Small intestine (tissue), 7 donors: ENCODE results near the gene PGM5. TPM values are rescaled to one million over a fixed set of nuclear protein-coding genes. Genes with fewer than 3 reads are reported as not detected.
A peak's percentile ranks its signal among the peaks of the same experiment; 100 is the strongest.
"Not testable (repeated sequence)": the region's sequence is repeated elsewhere in the genome, so short reads cannot be mapped to it uniquely, and the experiment has no call there.

Experiments used
- DNase-seq, 2 donors: peaks; one replicate each; pipeline versions ENCODE4 v3.0.0 to v3.0.0-alpha.2; 2013
- FAIRE-seq: peaks from 2 replicates; lab custom pipeline; 2012; peaks lifted over from hg19 to GRCh38; lab: Jason Lieb, UNC
- H3K27ac ChIP-seq, 3 donors: one replicate each; pipeline ENCODE4 v1.5.1; 2013; ENCODE audit warnings: low read length in 2 of 3, mild to moderate bottlenecking in 2 of 3, control low read depth in 1 of 3, inconsistent platforms in 1 of 3, low read depth in 1 of 3, moderate library complexity in 1 of 3
- H3K27me3 ChIP-seq, 3 donors: one replicate each; pipeline ENCODE4 v1.6.1; 2013; ENCODE audit warnings: low read length in 3 of 3, inconsistent platforms in 1 of 3; ENCODE audit not compliant: control insufficient read depth in 3 of 3, insufficient read depth in 3 of 3
- H3K36me3 ChIP-seq, 3 donors: one replicate each; pipeline ENCODE4 v1.6.1; 2013; ENCODE audit warnings: low read length in 3 of 3, inconsistent platforms in 1 of 3, low read depth in 1 of 3, mild to moderate bottlenecking in 1 of 3, moderate library complexity in 1 of 3; ENCODE audit not compliant: control insufficient read depth in 3 of 3, insufficient read depth in 2 of 3
- H3K4me1 ChIP-seq, 3 donors: one replicate each; pipeline ENCODE4 v1.6.1; 2013; ENCODE audit warnings: low read length in 2 of 3, inconsistent platforms in 1 of 3, low read depth in 1 of 3, mild to moderate bottlenecking in 1 of 3, moderate library complexity in 1 of 3; ENCODE audit not compliant: control insufficient read depth in 3 of 3, insufficient read depth in 2 of 3
- H3K4me3 ChIP-seq, 3 donors: one replicate each; pipeline ENCODE4 v1.5.1; 2013; ENCODE audit warnings: low read length in 3 of 3, control low read depth in 1 of 3, inconsistent platforms in 1 of 3, low read depth in 1 of 3, mild to moderate bottlenecking in 1 of 3, moderate library complexity in 1 of 3
- H3K9me3 ChIP-seq, 2 donors: one replicate each; pipeline ENCODE4 v1.6.1; 2013; ENCODE audit warnings: low read depth in 1 of 2, low read length in 1 of 2; ENCODE audit not compliant: control insufficient read depth in 2 of 2, insufficient read depth in 1 of 2
- WGBS, 3 donors: extraction: QIAGEN DNeasy Blood & Tissue Kit; methylation state at CpG; one replicate each; pipeline ENCODE4 v1.1.7; 2013; 5-methylcytosine and 5-hydroxymethylcytosine counted together
- polyA plus RNA-seq, 4 donors: library from polyadenylated mRNA; stranded (reverse) in 3 of 4; unstranded in 1 of 4; fragments of 200-250 nt in 3 of 4; fragments of 120-200 nt in 1 of 4; gene quantifications; one replicate each; pipeline versions ENCODE4 v1.2.1 to v1.2.3, GENCODE V29; 2013
- donor health status: healthy with polysubstance abuse.
- donor health status: control.
- donor health status: control.
- donor health status: Bipolar disorder and iron deficiency.
- donor health status: healthy.

PGM5 gene
- polyA plus RNA-seq, 4 donors: 1.6 to 21.8 (median 6.7) TPM

GRCh38 chr9:68351689-68352088, 4.7 kb upstream of the PGM5 start:
- H3K27ac ChIP-seq, H3K4me3 ChIP-seq, H3K9me3 ChIP-seq, H3K36me3 ChIP-seq, DNase-seq, H3K27me3 ChIP-seq, FAIRE-seq, H3K4me1 ChIP-seq: not testable (repeated sequence)
- WGBS, 3 donors: 83 to 91% (median 83%) methylated on average over 4 of the region's 4 CpGs

DNA sequence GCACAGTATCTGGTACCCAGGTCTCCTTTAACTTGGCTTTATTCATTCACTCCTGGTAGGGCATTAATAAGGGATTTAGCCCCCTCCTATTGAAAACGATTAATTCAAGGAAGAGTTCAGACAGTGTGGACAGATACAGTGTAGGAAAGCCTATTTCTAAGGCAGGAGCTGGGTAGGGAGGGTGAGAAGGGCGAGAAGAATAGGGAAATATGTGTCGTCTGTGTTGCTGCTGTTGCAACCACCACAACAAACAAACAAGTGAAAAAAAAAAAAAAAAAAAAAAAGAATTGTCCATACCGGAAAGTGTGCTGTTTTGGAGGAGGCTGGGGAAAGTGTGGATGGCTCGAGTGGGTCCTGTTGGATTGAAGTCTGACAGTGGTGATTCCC, 425 bp upstream of the PGM5 start:
- WGBS, 3 donors: 0 to 8% (median 5%) methylated on average over 3 to 5 of the region's 5 CpGs

DNA sequence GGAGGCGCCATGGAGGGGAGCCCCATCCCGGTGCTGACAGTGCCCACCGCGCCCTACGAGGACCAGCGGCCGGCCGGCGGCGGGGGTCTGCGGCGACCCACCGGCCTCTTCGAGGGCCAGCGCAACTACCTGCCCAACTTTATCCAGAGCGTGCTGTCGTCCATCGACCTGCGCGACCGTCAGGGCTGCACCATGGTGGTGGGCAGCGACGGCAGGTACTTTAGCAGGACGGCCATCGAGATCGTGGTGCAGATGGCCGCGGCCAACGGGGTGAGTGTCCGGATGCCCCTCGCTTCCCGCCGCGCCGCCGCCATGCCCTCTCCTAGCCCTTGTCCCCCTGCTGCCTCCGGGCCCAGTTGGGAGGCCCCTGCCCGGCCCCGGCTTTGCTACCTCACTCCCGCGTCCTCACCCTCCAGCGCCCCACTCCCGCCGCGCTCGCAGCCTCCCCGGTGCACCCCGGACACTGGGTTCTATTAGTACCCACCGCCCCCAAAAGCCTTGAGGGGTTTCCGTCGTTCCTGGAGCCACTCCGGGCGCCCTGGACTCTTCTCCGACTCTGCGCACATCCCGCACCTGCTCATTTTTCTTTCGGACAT, 806 bp downstream of the PGM5 start:
- WGBS, 3 donors: 4 to 9% (median 6%) methylated on average over 22 to 52 of the region's 57 CpGs
- H3K27me3 ChIP-seq, H3K36me3 ChIP-seq, H3K4me1 ChIP-seq, H3K27ac ChIP-seq, H3K9me3 ChIP-seq, FAIRE-seq: not testable (repeated sequence)
- DNase-seq: peak in 1 of 2 donors; percentile 12
- peak overlapping the region; percentile 25 to 37 (median 30) for H3K4me3 ChIP-seq

More for the DNA sequence above, 425 bp upstream of the PGM5 start:
- not testable (repeated sequence) for H3K27me3 ChIP-seq, H3K4me3 ChIP-seq, H3K9me3 ChIP-seq, H3K4me1 ChIP-seq, FAIRE-seq, H3K36me3 ChIP-seq
- H3K27ac ChIP-seq: peak overlapping the region in 1 of 3 donors; percentile 10
- peak in 1 of 2 donors; percentile 1 for DNase-seq

DNA sequence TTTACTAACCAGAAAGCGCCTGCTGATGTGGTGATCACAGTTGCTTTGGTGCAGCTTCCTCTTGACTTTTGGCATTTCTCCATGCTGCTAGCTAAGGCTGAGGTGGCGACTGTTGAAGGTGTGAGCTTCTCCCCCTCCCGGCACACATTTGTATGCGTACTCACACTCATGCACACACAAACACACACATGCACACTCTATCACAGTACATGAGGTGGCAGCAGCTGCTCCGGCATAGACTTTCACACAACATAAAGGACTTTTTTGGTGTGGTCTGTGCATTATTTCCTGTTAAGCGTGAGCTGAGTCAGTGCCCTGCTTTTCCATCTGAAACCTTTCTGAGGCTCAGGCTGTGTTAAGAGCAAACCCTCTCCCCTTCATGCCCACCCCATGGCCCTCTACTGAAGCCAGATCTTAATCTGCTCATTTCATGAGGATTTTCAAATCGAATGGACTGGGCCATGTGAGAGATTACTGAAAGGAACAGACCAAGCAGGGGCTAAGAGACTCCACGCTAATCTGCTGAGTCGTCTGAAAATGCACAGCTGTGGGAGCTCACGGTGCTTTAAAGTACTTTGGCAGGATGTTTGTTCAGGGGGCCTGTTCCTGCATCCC, 10.6 kb downstream of the PGM5 start:
- not testable (repeated sequence) for H3K27me3 ChIP-seq, H3K4me3 ChIP-seq, H3K36me3 ChIP-seq, H3K27ac ChIP-seq, H3K9me3 ChIP-seq, H3K4me1 ChIP-seq, FAIRE-seq
- peak in 1 of 2 donors; percentile 1 for DNase-seq
- whole genome bisulfite sequencing, 3 donors: 22 to 29% (median 24%) methylated on average over 9 to 10 of the region's 10 CpGs

GRCh38 chr9:68375789-68376188, 19.4 kb downstream of the PGM5 start:
- FAIRE-seq: not testable (repeated sequence)
- 94 to 96% (median 94%) methylated on average over 4 of the region's 4 CpGs for WGBS, 3 donors

GRCh38 chr9:68377723-68378122, 21.3 kb downstream of the PGM5 start:
- not testable (repeated sequence) for H3K27ac ChIP-seq, H3K9me3 ChIP-seq, DNase-seq, H3K36me3 ChIP-seq, H3K4me3 ChIP-seq, FAIRE-seq, H3K4me1 ChIP-seq, H3K27me3 ChIP-seq
- WGBS, 3 donors: 0 to 38% (median 7%) methylated on average over 1 of the region's 1 CpG

More at GRCh38 chr9:68375789-68376188, 19.4 kb downstream of the PGM5 start:
- not testable (repeated sequence) for H3K9me3 ChIP-seq, H3K4me1 ChIP-seq, H3K27ac ChIP-seq, H3K27me3 ChIP-seq, H3K4me3 ChIP-seq, DNase-seq, H3K36me3 ChIP-seq

GRCh38 chr9:68383894-68384293, 27.5 kb downstream of the PGM5 start:
- not testable (repeated sequence) for H3K27me3 ChIP-seq, FAIRE-seq, H3K27ac ChIP-seq, H3K4me1 ChIP-seq, H3K4me3 ChIP-seq, H3K9me3 ChIP-seq, H3K36me3 ChIP-seq, DNase-seq
- 17 to 46% (median 40%) methylated on average over 1 of the region's 1 CpG for WGBS, 3 donors

DNA sequence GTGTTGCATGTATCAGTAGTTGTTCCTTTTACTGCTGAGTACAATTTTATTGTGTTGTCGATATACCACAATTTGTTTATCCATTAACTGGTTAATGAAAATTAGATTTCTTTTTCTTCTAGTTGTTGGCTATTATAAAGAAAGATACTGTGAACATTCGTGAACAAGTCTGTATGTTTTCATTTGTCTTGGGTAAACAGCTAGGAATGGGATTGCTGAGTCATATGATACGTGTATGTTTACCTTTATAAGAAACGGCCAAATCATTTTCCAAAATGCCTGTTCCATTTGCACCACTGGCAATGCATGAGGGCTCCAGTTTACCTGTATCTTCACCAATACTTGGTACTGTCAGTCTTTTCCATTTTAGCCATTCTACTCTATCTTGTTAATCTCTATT, 33.1 kb downstream of the PGM5 start:
- DNase-seq, H3K9me3 ChIP-seq, H3K27me3 ChIP-seq, H3K27ac ChIP-seq, H3K4me3 ChIP-seq, H3K36me3 ChIP-seq, FAIRE-seq, H3K4me1 ChIP-seq: not testable (repeated sequence)
- WGBS, 3 donors: 57 to 74% (median 64%) methylated on average over 4 of the region's 4 CpGs
